ENCODE data around the gene SPINDOC. TPM values are rescaled to one million over a fixed set of nuclear protein-coding genes. Genes with fewer than 3 reads are reported as not detected.

Gene SPINDOC
- total RNA-seq, 4 donors from 2014 or later, result 1.5 to 9.8 (median 5.2) TPM

- 84 to 96% methylated on average over 4 to 8 of the region's 8 CpGs for WGBS, 2 donors (ENCODE audit: low coverage in 1 of 2)
- TF ChIP-seq EP300 (IDR thresholded peaks at IDR 0.05; ENCODE audit: low read depth), result no peak
- TF ChIP-seq POLR2AphosphoS5 (IDR thresholded peaks at IDR 0.05), result no peak
- TF ChIP-seq POLR2A (IDR thresholded peaks at IDR 0.05), result no peak
- TF ChIP-seq, protein P1, sequence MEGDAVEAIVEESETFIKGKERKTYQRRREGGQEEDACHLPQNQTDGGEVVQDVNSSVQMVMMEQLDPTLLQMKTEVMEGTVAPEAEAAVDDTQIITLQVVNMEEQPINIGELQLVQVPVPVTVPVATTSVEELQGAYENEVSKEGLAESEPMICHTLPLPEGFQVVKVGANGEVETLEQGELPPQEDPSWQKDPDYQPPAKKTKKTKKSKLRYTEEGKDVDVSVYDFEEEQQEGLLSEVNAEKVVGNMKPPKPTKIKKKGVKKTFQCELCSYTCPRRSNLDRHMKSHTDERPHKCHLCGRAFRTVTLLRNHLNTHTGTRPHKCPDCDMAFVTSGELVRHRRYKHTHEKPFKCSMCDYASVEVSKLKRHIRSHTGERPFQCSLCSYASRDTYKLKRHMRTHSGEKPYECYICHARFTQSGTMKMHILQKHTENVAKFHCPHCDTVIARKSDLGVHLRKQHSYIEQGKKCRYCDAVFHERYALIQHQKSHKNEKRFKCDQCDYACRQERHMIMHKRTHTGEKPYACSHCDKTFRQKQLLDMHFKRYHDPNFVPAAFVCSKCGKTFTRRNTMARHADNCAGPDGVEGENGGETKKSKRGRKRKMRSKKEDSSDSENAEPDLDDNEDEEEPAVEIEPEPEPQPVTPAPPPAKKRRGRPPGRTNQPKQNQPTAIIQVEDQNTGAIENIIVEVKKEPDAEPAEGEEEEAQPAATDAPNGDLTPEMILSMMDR (IDR thresholded peaks at IDR 0.05), result no peak
These were observed 62.3 kb downstream of the SPINDOC start for GRCh38 chr11:63875506-63876065.

DNA sequence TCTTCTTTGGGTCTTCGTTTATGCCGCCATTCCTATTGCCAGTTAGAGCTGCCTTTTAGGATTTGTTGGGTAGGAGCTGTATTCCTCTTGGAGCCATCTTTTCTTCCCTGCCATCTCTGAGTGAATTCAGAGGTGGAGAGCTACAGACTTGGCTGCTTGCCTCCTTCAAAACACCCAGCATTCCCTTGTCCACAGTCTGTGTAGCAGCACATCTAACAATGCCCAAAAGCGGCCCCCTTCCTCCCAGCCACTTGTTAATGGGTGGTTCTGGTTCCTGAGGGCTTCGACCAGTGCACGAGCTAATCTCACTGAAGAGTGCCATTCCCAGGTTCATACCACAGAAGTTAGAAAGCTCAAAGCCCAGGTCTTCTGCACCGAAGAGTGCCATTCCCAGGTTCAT, 63.4 kb downstream of the SPINDOC start:
- Histone ChIP-seq H3K9me3 (no peaks in the 10 kb centered on the region), H3K4me1 (peaks cover 32 to 62% (median 48%) of the 10 kb centered on the region in 4 donors), H3K27me3 (no peaks in the 10 kb centered on the region), H3K36me3 (no peaks in the 10 kb centered on the region), H3K4me3 (no peak overlapping the region), H3K27ac (no peak overlapping the region)
- intact Hi-C loops (cut with DNase I; ENCODE audit: low total_unique reads) (no loop called here), in situ Hi-C loops (cut with MboI; ENCODE audit: low pct_ligation_motif_present in 1 of 4, low pct_unique_long_range_greater_than_20kb in 1 of 4, low sequenced_read_pairs in 3 of 4) (no loop called here)
- no peak for TF ChIP-seq POLR2AphosphoS5 (IDR thresholded peaks at IDR 0.05)
- no peak for TF ChIP-seq POLR2A (IDR thresholded peaks at IDR 0.05)
- no peak for TF ChIP-seq EP300 (IDR thresholded peaks at IDR 0.05; ENCODE audit: low read depth)
- TF ChIP-seq, protein P1 (IDR thresholded peaks at IDR 0.05), result no peak
- WGBS, 2 donors (ENCODE audit: low coverage in 1 of 2), result 92 to 96% methylated on average over 4 to 6 of the region's 6 CpGs
- DNase-seq, result no peak

More at GRCh38 chr11:63875506-63876065, 62.3 kb downstream of the SPINDOC start:
- H3K27me3 ChIP-seq, result no peaks in the 10 kb centered on the region
- in situ Hi-C loops (cut with MboI; ENCODE audit: low pct_ligation_motif_present in 1 of 4, low pct_unique_long_range_greater_than_20kb in 1 of 4, low sequenced_read_pairs in 3 of 4), result no loop called here
- no peak overlapping the region for H3K27ac ChIP-seq
- peaks cover 38 to 65% (median 50%) of the 10 kb centered on the region in 4 donors for H3K4me1 ChIP-seq
- no peak for DNase-seq
- H3K9me3 ChIP-seq, result no peaks in the 10 kb centered on the region
- no peak overlapping the region for H3K4me3 ChIP-seq
- H3K36me3 ChIP-seq, result no peaks in the 10 kb centered on the region
- intact Hi-C loops (cut with DNase I; ENCODE audit: low total_unique reads), result no loop called here

Small RNA genes lying within 50 kb of the gene (small RNA-seq; reads per million reads assigned to genes)
- gene AP006289.1 (0 to 0.18 (median 0) reads per million in 4 donors), gene RN7SL596P (0 reads per million in 4 donors)

Other genes with a start within 250 kb of the SPINDOC start
- gene PLAAT3, start 199.0 kb upstream of the SPINDOC start, total RNA-seq, result 10 to 100 TPM in 3 of 4 donors, 1 to 10 TPM in 1; 8.6 to 16.7 (median 10.5) TPM
- 10 to 100 TPM; 18.7 to 60.8 (median 40.0) TPM for gene ATL3, start 142.1 kb upstream of the SPINDOC start, total RNA-seq
- gene RTN3, start 132.0 kb upstream of the SPINDOC start, total RNA-seq, result 100 to 1,000 TPM in 2 of 4 donors, 10 to 100 TPM in 2; 44.8 to 187 (median 117) TPM
- gene ZFTA, start 44.7 kb upstream of the SPINDOC start, total RNA-seq, result 10 to 100 TPM in 3 of 4 donors, 1 to 10 TPM in 1; 4.6 to 15.7 (median 11.0) TPM
- 100 to 1,000 TPM in 1 of 4 donors, 10 to 100 TPM in 3; 33.0 to 106 (median 77.8) TPM for gene MARK2, start 25.7 kb downstream of the SPINDOC start, total RNA-seq
- under 1 TPM in 2 of 4 donors, not detected in 2; 0.64 to 0.82 TPM for gene RCOR2, start 103.7 kb downstream of the SPINDOC start, total RNA-seq
- gene NAA40, start 125.5 kb downstream of the SPINDOC start, total RNA-seq, result 10 to 100 TPM; 25.8 to 36.6 (median 34.3) TPM
- gene COX8A, start 161.2 kb downstream of the SPINDOC start, total RNA-seq, result 1,000 to 10,000 TPM in 2 of 4 donors, 100 to 1,000 TPM in 2; 471 to 1,475 (median 1,057) TPM
- 100 to 1,000 TPM in 1 of 4 donors, 10 to 100 TPM in 3; 52.7 to 114 (median 79.4) TPM for gene OTUB1, start 173.0 kb downstream of the SPINDOC start, total RNA-seq
- gene FLRT1, start 222.5 kb downstream of the SPINDOC start, total RNA-seq, result 1 to 10 TPM in 2 of 4 donors, under 1 TPM in 2; 0.32 to 1.4 (median 0.90) TPM